NK-92 treated with Interleukin-12 subunit alpha and Interleukin-12 subunit beta, amount 100 ng/mL, for 24 hours (cell line): ENCODE measurements around the gene GRIN3A.
"Not testable (repeated sequence)": the region's sequence is repeated elsewhere in the genome, so short reads cannot be mapped to it uniquely, and the experiment has no call there.

Experiments
- DNase-seq: peaks from one replicate; lab custom pipeline; 2025; lab: John Stamatoyannopoulos, UW

The GRIN3A gene

DNA sequence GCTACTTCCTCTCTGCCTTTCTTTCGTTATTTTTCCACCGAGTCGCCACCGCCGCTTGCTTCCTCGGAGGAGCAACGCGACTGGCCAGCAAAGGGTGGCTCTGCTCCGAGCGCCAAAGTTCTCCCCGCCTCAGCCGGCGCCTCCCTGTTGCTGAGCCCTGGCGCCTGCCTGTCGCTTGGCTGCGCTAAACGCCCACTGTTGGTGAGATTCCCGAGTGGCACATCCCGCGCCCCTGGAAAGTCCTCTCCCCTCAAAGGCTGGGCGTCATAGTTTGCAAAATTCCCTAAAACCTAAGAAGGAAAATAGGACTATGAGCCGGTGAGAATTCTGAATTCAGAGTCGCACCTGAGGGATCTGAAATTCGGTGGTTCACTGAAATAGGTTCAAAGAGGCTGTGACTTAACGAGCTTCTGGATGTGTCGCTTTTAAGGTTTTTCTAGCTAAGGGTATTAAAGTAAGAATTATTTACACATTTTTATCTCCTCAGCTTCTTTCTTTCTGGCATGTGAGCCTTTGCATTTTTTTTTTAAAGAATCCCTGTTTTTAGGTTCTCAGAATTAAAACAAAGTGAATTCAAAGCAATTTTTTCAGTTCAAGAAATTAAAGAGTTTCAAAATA is at the start of gene GRIN3A:
Gene GRIN3A (minus strand): TSS at position 82 of the 618 bp plus-strand sequence. CDS start 668 bp downstream, outside the sequence.
- no peak for DNase-seq

DNA sequence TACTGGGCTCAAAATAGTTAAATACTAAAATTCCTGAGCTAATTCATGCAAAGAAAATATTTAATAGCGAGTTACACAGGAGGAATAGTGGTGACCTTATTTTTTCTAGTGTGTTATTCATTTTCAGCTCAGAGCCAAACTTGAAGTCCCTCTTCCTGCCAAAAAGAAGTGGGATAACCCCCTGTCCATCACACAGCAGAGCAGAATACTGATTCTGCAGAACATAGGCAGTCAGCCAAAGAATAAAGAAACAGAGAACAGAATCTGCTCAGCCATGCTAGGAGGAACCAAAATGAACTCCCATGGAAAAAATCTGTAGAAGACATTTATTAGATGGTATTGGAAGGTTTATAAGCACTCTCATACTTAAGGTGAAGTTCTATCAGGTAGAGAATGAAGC is 49.4 kb upstream of the GRIN3A start:
- DNase-seq: no peak

GRCh38 chr9:101778332-101778731 is 39.9 kb upstream of the GRIN3A start:
- no peak for DNase-seq

DNA sequence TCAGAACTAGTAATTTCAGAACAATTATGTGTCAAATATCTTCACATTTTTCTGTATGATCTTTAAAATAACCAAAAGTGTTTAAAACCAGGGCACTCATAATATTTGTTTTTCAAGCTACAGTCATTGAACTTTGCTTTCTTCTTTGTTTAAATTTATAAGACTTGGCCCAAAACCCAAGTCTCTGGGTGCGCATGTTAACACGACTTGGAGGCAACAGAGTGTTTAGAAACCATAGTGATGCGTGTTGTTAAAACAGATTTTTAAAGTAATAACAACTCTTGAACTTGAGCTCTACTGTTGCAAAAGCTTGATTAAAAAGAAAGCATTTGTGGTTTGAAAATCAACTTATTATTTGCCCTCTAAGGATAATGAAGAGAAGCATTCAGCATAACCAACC is 26.0 kb upstream of the GRIN3A start:
- DNase-seq: no peak

GRCh38 chr9:101758304-101758930 is 20.0 kb upstream of the GRIN3A start:
- no peak for DNase-seq

- DNase-seq: no peak
Observed at GRCh38 chr9:101753716-101754115, 15.3 kb upstream of the GRIN3A start.

DNA sequence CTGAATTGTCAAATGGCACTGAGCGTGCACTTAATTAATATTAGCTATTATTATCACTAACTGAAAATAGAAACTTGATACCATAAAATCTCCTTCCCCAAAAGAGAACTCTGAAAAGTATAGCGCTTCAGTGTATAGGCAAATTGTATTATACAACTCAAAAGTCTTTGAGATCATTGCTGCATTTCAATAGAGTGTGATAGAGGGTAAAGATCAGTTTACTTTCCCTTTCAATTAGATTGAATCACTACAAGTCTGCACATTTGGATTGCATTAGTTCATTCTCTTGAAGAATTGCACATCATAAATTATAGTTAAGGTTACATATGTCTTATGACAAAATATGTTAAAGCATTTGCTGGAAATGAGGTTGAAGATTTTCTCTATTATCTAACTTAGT is 13.4 kb upstream of the GRIN3A start:
- no peak for DNase-seq

DNA sequence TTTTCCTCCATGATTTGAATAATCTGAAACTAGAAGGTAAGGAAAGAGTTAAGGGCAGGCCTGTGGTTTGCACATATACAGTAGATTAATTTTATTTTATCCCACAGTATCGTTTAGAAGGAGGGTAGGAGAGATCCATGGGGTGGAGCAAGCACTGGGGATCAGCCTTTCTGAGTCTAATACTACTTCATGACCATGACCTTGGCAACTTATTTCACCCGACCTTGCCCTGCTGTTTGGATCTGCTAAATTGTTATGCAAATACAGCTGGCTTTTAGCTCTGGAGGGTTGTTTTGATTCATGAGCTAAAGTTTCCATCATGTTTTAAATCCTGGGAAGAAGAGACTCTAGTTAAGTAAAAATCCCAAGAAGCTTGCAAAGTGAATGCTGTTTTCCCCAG is 864 bp upstream of the GRIN3A start:
- no peak for DNase-seq

DNA sequence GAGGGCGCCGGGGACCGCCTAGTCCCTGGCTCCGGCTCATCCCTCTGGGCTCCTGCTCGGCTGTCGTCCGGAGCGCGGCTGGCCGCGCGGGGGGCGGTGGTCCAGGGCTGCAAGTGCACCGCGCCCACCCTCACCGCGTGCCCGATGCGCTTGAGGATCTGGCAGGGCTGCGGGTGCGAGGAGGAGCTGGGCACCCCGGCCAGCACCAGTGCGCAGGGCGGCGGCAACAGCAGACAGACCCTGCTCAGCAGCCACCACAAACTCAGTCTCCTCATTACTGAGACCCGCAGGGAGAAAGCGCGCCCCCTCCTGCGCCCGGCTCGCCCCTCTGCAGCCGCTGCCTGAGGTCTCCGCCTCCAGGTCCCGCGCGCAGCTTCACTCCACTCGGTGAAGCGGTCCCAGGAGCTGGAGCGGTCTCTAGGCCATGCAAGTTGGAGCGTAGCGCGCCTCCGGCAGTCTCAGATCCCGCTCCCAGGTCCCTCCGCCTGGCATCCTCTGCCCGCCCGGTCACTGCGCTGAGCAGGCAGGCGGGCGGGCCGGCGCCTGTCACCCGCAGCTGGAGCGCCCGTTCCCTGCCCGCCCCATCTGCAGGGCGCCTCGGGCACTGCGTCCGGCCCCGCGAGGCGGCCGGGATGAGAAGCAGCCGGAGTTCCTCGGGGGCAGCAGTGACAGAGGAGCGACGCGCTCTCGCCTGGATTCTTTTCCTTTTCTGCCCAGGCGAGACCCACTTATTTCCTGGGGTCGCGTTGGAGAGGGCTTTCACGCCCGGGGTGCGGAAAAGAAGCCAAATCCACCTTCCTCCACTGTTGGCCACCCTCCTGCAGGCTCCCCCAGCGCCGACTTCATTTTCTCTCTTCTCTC is 512 bp downstream of the GRIN3A start:
- DNase-seq: no peak

GRCh38 chr9:101737165-101737704 is 1.2 kb downstream of the GRIN3A start:
- no peak for DNase-seq

DNA sequence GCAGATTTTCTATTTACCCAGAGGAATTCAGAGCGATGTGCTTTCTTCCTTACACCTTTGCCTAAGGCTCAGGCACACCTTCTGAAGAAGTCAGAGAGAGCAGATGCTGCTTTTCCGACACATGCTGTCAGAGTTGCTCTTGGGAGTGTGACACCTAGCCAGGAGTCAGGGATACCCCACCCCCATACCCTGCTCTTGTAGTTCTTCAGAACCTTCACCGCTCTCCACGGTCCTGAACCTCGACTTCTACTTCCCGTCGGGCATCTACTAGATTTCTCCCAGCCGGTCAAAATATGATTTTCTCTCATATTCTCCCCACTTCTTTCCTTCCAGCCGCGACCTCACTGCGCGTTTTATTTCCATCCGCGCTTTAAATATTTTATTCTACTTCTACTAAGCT is 1.7 kb downstream of the GRIN3A start:
- no peak for DNase-seq

DNA sequence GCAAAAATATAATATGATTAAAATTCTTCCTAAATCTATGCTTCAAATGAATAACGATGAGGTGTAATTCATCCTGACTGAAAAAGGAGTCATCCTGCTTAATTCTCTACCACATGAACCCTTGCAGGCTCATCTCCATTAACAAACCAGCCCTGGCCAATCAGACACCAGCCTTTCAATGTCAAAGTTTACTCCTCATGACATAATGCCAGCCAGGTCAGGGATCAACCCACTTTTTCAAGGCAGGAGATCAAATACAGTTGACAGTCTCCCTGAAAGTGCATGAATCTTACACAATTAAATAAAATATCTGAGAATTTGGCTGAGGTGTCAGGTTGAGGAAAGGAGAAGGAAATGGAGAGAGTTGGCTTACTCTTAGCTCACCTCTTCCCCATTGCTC is 7.0 kb downstream of the GRIN3A start:
- no peak for DNase-seq

- DNase-seq: no peak
Observed at GRCh38 chr9:101727612-101728524, 10.6 kb downstream of the GRIN3A start.

- not testable (repeated sequence) for DNase-seq
Observed at GRCh38 chr9:101724271-101724670, 14.2 kb downstream of the GRIN3A start.

DNA sequence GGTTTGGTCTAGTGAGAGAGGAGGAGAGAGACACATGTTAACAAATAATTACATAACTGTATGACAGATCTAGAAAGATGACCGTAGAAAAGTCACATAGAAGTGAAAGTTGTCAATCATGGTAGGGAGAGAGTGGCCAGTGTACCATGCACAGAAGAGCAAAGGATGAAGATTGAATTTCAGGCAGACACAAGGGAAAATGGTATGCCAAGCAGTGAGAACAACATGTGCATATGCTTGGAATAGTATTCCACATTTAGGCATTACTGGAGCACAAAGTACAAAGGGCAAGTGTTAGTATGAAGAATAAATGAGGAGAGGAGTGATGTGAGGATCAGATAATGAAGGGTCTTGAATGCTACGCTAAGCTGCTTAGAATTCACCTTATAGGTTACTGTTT is 20.3 kb downstream of the GRIN3A start:
- DNase-seq: no peak

DNA sequence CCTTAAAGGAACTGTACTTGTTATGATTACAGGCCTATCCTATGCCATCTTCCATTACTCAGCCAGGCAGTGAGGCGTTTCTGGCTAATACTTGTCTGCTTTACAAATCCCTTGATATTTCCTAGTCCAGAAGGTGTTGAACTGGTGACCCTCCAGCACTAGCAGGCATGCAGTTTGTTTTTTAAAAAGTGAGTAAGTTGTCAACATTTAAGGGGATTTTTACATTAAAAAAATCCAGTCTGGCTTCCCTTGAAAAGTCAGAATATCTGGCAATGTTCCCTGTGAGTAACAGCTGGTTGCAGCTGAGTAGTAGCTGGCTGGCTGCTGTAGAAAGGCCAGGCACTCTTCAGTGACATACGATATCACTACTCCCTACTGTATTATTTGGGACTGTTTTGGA is 21.8 kb downstream of the GRIN3A start:
- DNase-seq: no peak

- no peak for DNase-seq
Observed at GRCh38 chr9:101711330-101711941, 27.0 kb downstream of the GRIN3A start.

DNA sequence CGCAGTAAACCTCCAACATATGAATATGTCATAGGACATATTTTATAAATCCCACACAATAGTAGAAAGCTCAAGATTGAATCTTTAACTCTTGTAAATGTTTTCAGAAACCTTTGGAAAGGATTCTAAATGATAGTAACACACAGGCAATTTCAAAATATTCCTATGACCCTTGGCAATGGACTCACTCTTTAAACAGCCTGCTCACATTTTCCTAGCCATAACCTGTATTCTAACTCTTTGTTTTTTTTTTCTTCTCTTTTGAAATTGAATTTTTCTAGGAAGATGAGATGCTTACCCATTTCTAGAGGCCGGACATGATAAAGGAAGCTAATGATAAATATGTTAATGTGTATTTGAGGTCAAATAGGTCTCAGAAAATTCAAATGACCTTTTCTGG is 29.6 kb downstream of the GRIN3A start:
- no peak for DNase-seq

GRCh38 chr9:101707721-101708120 is 30.7 kb downstream of the GRIN3A start:
- DNase-seq: no peak

- DNase-seq: no peak
Observed at GRCh38 chr9:101706997-101707396, 31.4 kb downstream of the GRIN3A start.

DNA sequence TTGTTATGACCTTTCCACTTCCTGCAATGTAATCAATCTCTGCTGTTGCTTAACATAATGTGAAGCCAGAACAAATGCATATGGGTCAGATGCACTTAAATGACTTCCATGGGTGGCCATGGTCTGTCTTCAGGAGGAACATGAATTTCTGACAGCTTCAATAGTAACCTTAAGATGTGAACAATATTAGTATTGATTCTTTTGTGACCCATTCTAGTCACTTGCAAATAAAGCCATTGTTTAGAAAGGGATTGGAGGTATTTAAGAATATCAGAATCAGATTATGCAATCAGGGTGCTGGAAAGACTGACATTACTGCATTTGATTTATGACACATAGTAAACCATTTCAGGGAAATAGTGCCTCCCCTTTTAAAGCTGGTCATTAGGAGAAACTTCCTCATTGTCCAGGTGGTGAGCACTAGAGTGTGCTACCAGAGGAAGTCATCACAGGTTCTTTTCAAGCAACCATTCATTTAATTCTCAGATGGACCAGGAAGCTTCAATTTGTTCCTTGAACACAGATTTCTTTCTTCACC is 32.1 kb downstream of the GRIN3A start:
- no peak for DNase-seq
